B cell (primary cell): ENCODE results near the gene LOX. TPM values are rescaled to one million over a fixed set of nuclear protein-coding genes. Genes with fewer than 3 reads are reported as not detected.
"Not testable (repeated sequence)": the region's sequence is repeated elsewhere in the genome, so short reads cannot be mapped to it uniquely, and the experiment has no call there.

Experiments used
- ATAC-seq: fragments of 200-7000 bp; cut with Tn5 transposase; one replicate; pipeline ENCODE4 v1.10.0; 2021; ENCODE audit warnings: low read depth, mild to moderate bottlenecking, moderate number of reproducible peaks, moderate library complexity
- CTCF ChIA-PET: fragments of 350-600 bp; sonication (Branson Sonifier 250); formaldehyde crosslinking; loops from one replicate; lab custom pipeline; 2021; ENCODE audit warnings: antibody characterized with exemption, inconsistent platforms; lab: Charles Lee
- POLR2A ChIA-PET: fragments of 350-600 bp; sonication (Branson Sonifier 250); formaldehyde crosslinking; loops from one replicate; lab custom pipeline; 2021; ENCODE audit warnings: antibody characterized with exemption; lab: Charles Lee
- DNase-seq: peaks from one replicate; pipeline ENCODE4 v3.0.0; 2013
- H2AFZ ChIP-seq: 2 replicates; pipeline ENCODE4 v1.6.1; 2012; ENCODE audit warnings: mild to moderate bottlenecking, low read depth, low read length; ENCODE audit not compliant: insufficient read depth, poor library complexity, severe bottlenecking
- H3K27ac ChIP-seq, 2 donors: 1 replicate in 1 of 2; 2 replicates in 1 of 2; pipeline ENCODE4 v1.5.1; 2012 to 2013; ENCODE audit warnings: low read length in 2 of 2, mild to moderate bottlenecking in 2 of 2, moderate library complexity in 1 of 2
- H3K27me3 ChIP-seq, 4 experiments: fragments of 200-600 bp in 1 of 4; sonication (generic) in 1 of 4; replicated peaks in 1 of 4; 1 replicate in 2 of 4; 2 replicates in 2 of 4; pipeline versions ENCODE4 v1.6.1 to v1.7.0; 2013 to 2016; ENCODE audit warnings: low read length in 3 of 4, mild to moderate bottlenecking in 2 of 4, mixed read lengths in 1 of 4, moderate library complexity in 1 of 4; ENCODE audit not compliant: insufficient read depth in 4 of 4, control insufficient read depth in 3 of 4; ENCODE audit errors: control extremely low read depth in 1 of 4
- H3K36me3 ChIP-seq, 2 experiments: replicated peaks in 1 of 2; 1 replicate in 1 of 2; 2 replicates in 1 of 2; pipeline versions ENCODE4 v1.6.1 to v1.7.1; 2013; ENCODE audit warnings: low read length in 1 of 2; ENCODE audit not compliant: insufficient read depth in 2 of 2, control insufficient read depth in 1 of 2; ENCODE audit errors: control extremely low read depth in 1 of 2, extremely low read depth in 1 of 2
- H3K4me1 ChIP-seq, 2 donors: fragments of 200-600 bp in 1 of 2; sonication (generic) in 1 of 2; 1 replicate in 1 of 2; 2 replicates in 1 of 2; pipeline versions ENCODE4 v1.5.1 to v1.6.1; 2013 to 2017; ENCODE audit warnings: low read length in 2 of 2; ENCODE audit not compliant: control insufficient read depth in 2 of 2, insufficient read depth in 2 of 2
- H3K4me2 ChIP-seq: replicated peaks from 2 replicates; pipeline ENCODE3; 2012; ENCODE audit warnings: mild to moderate bottlenecking, low read depth, low read length; ENCODE audit not compliant: poor library complexity, severe bottlenecking
- H3K4me3 ChIP-seq, 5 experiments: fragments of 200-600 bp in 1 of 5; sonication (generic) in 1 of 5; 1 replicate in 3 of 5; 2 replicates in 2 of 5; pipeline versions ENCODE4 v1.5.1 to v1.7.0; 2011 to 2016; ENCODE audit warnings: low read length in 4 of 5, mild to moderate bottlenecking in 4 of 5, low read depth in 2 of 5, control low read depth in 1 of 5, moderate library complexity in 1 of 5; ENCODE audit not compliant: insufficient read depth in 1 of 5; ENCODE audit errors: control extremely low read depth in 1 of 5, extremely low read depth in 1 of 5
- H3K79me2 ChIP-seq: fragments of 200-600 bp; sonication (generic); one replicate; pipeline ENCODE4 v1.6.0; 2016; ENCODE audit warnings: low read length; ENCODE audit not compliant: control insufficient read depth, insufficient read depth
- H3K9ac ChIP-seq: fragments of 200-600 bp; sonication (generic); 2 replicates; pipeline ENCODE4 v1.6.1; 2017; ENCODE audit warnings: mild to moderate bottlenecking, low read length, moderate library complexity
- H3K9me3 ChIP-seq, 3 donors: one replicate each; pipeline versions ENCODE4 v1.6.1 to v1.7.1; 2013; ENCODE audit warnings: low read length in 2 of 3; ENCODE audit not compliant: control insufficient read depth in 2 of 3, insufficient read depth in 1 of 3; ENCODE audit errors: control extremely low read depth in 1 of 3
- H4K20me1 ChIP-seq: 2 replicates; pipeline ENCODE4 v1.6.0; 2012; ENCODE audit warnings: mild to moderate bottlenecking, low read length; ENCODE audit not compliant: insufficient read depth, control insufficient read depth, poor library complexity, severe bottlenecking
- H3K27ac Mint-ChIP-seq: one replicate; pipeline ENCODE4 v1.8.0; 2021; ENCODE audit warnings: mixed read lengths
- H3K27me3 Mint-ChIP-seq: one replicate; pipeline ENCODE4 v1.8.0; 2021; ENCODE audit warnings: mixed read lengths
- H3K4me1 Mint-ChIP-seq: one replicate; pipeline ENCODE4 v1.8.0; 2021; ENCODE audit warnings: mixed read lengths
- H3K4me3 Mint-ChIP-seq: one replicate; pipeline ENCODE4 v1.8.0; 2021; ENCODE audit warnings: mixed read lengths
- H3K9me3 Mint-ChIP-seq: one replicate; pipeline ENCODE4 v1.8.0; 2022; ENCODE audit warnings: mixed read lengths; ENCODE audit not compliant: insufficient read depth
- EZH2 ChIP-seq: IDR thresholded peaks from 2 replicates; pipeline ENCODE4 v1.6.1; 2012; ENCODE audit warnings: borderline replicate concordance, low read depth, mild to moderate bottlenecking, moderate library complexity, low read length; ENCODE audit not compliant: insufficient read depth, poor library complexity, severe bottlenecking
- WGBS: methylation state at CpG from one replicate; pipeline ENCODE4 v1.1.5; 2013; ENCODE audit warnings: missing lambda C conversion rate; ENCODE audit not compliant: insufficient coverage; 5-methylcytosine and 5-hydroxymethylcytosine counted together
- intact Hi-C: fragments of 100-400 bp; cut with micrococcal nuclease; formaldehyde crosslinking; loops from one replicate; pipeline ENCODE4 v1.10.0; 2022
- polyA plus RNA-seq: library from polyadenylated mRNA; depleted of rRNA; stranded (reverse); fragments of >200 nt; gene quantifications from 2 replicates; pipeline ENCODE4 v1.2.3, GENCODE V29; 2012
- total RNA-seq, 2 donors: library from RNA; stranded (reverse); fragments of 120-200 nt in 1 of 2; gene quantifications; 1 replicate in 1 of 2; 2 replicates in 1 of 2; pipeline versions ENCODE4 v1.2.3 to v1.2.4, GENCODE V29; 2013 to 2022
- TF ChIP-seq, protein P1 (sequence below): fragments of 200-600 bp; IDR thresholded peaks from one replicate; pipeline ENCODE4 v1.8.0; 2022; ENCODE audit warnings: antibody characterized with exemption, mild to moderate bottlenecking

LOX gene
- total and polyA plus RNA-seq, 2 donors (not counting 1 experiment from before 2014, with no cell fraction given), result not detected

DNA sequence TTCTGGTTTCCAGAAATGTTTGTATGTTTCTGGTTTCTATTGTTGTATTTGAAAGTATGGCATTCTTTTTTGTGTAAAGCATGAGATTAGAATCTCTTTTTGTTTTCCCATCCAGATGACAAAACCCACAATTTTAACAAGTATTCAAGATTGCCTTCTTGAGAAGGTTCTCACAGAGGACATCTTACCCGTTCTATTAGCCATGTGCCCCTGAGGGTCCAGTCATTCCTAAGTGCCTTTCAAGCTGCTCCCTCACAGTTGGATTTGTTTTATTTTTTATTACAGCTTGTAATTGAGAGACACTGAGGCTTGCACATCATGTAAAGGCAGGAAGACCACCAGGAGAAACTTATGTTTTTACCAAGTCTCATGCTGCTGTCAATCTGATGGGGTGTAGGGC lies 19.3 kb upstream of the LOX start:
- no peak for TF ChIP-seq EZH2
- intact Hi-C loops, result no loop called here
- no peak overlapping the region for H3K4me3 Mint-ChIP-seq
- H3K27ac ChIP-seq, result no peak overlapping the region
- H3K36me3 ChIP-seq, result no peaks in the 10 kb centered on the region
- H3K4me3 ChIP-seq, result no peak overlapping the region
- H3K27me3 Mint-ChIP-seq, result peaks cover 10% of the 10 kb centered on the region
- DNase-seq, result no peak
- H3K4me1 Mint-ChIP-seq, result no peaks in the 10 kb centered on the region
- no peak overlapping the region for H3K9ac ChIP-seq
- H3K4me1 ChIP-seq, result no peaks in the 10 kb centered on the region
- WGBS, result 100% methylated on average over 1 of the region's 1 CpG
- ChIA-PET POLR2A (no interaction called here), CTCF (no interaction called here)
- no peak overlapping the region for H3K27ac Mint-ChIP-seq
- H2AFZ ChIP-seq, result no peak overlapping the region
- H3K9me3 Mint-ChIP-seq, result no peaks in the 10 kb centered on the region
- no peaks in the 10 kb centered on the region for H3K27me3 ChIP-seq
- ATAC-seq, result no peak
- H4K20me1 ChIP-seq, result no peaks in the 10 kb centered on the region
- H3K9me3 ChIP-seq, result no peaks in the 10 kb centered on the region
- no peaks in the 10 kb centered on the region for H3K79me2 ChIP-seq
- no peak overlapping the region for H3K4me2 ChIP-seq

DNA sequence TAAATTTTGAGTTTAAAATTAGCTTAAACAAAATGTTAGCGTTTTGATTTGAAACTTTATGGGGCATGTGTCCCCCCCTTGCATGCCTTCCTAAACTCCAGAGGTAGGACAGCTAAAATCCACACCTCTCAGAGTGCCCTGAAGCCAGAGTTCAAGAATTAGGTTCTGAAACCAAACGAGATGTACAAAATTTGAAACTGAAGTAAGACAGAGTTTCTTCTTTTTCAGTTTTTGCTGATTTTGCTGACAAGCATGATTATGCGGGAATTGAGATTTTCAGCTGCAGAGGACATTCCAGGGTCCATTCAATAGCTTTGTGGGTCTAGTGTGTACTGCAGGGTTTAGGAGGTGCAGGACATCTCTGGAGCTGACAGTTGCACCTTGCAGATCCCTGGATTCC lies 17.1 kb upstream of the LOX start:
- no peaks in the 10 kb centered on the region for H3K4me1 Mint-ChIP-seq
- Histone ChIP-seq H3K4me1 (no peaks in the 10 kb centered on the region), H3K9ac (no peak overlapping the region), H3K27ac (no peak overlapping the region), H4K20me1 (no peaks in the 10 kb centered on the region), H3K27me3 (no peaks in the 10 kb centered on the region), H3K4me3 (no peak overlapping the region), H3K79me2 (no peaks in the 10 kb centered on the region), H3K4me2 (no peak overlapping the region), H3K36me3 (no peaks in the 10 kb centered on the region), H3K9me3 (no peaks in the 10 kb centered on the region), H2AFZ (no peak overlapping the region)
- peaks cover 10% of the 10 kb centered on the region for H3K27me3 Mint-ChIP-seq
- H3K9me3 Mint-ChIP-seq, result no peaks in the 10 kb centered on the region
- H3K4me3 Mint-ChIP-seq, result no peak overlapping the region
- intact Hi-C loops, result no loop called here
- DNase-seq, result no peak
- H3K27ac Mint-ChIP-seq, result no peak overlapping the region
- WGBS, result 78% methylated on average over 2 of the region's 3 CpGs
- no peak for TF ChIP-seq EZH2
- TF ChIP-seq, protein P1, sequence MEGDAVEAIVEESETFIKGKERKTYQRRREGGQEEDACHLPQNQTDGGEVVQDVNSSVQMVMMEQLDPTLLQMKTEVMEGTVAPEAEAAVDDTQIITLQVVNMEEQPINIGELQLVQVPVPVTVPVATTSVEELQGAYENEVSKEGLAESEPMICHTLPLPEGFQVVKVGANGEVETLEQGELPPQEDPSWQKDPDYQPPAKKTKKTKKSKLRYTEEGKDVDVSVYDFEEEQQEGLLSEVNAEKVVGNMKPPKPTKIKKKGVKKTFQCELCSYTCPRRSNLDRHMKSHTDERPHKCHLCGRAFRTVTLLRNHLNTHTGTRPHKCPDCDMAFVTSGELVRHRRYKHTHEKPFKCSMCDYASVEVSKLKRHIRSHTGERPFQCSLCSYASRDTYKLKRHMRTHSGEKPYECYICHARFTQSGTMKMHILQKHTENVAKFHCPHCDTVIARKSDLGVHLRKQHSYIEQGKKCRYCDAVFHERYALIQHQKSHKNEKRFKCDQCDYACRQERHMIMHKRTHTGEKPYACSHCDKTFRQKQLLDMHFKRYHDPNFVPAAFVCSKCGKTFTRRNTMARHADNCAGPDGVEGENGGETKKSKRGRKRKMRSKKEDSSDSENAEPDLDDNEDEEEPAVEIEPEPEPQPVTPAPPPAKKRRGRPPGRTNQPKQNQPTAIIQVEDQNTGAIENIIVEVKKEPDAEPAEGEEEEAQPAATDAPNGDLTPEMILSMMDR, result no peak
- POLR2A ChIA-PET, result no interaction called here
- no peak for ATAC-seq
- CTCF ChIA-PET, result no interaction called here

DNA sequence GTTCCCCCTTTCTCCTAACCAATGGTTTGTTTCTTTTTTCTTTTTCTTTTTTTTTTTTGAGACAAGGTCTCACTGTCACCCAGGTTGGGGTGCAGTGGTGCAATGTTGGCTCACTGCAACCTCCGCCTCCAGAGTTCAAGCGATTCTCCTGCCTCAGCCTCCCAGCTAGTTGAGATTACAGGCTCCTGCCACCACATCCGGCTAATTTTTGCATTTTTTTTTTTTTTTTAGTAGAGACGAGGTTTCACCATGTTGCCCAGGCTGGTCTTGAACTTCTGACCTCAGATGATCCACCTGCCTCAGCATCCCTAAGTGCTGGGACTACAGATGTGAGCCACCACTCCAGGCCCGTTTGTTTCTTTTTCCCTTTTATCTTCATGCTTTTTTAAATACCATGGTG lies 16.2 kb upstream of the LOX start:
- H3K27me3 Mint-ChIP-seq, H2AFZ ChIP-seq, H3K36me3 ChIP-seq, H3K4me1 ChIP-seq, ATAC-seq, H3K27ac ChIP-seq, CTCF ChIA-PET, H3K9me3 Mint-ChIP-seq, H3K27me3 ChIP-seq, H3K4me3 ChIP-seq, intact Hi-C loops, H3K27ac Mint-ChIP-seq, DNase-seq, H3K4me1 Mint-ChIP-seq, H3K79me2 ChIP-seq, H4K20me1 ChIP-seq, H3K4me3 Mint-ChIP-seq, H3K9me3 ChIP-seq, H3K4me2 ChIP-seq, H3K9ac ChIP-seq, POLR2A ChIA-PET: not testable (repeated sequence)
- 93% methylated on average over 3 of the region's 5 CpGs for WGBS
